NCI-H1694 (cell line): ENCODE data around the gene MYH11.

Source experiments
- DNase-seq: peaks from one replicate; lab custom pipeline; 2025; lab: John Stamatoyannopoulos, UW

Gene MYH11

GRCh38 chr16:15777533-15778203 is 79.2 kb downstream of the MYH11 start:
- DNase-seq: peak; percentile 48

- DNase-seq: no peak
These were observed 80.3 kb downstream of the MYH11 start for GRCh38 chr16:15776572-15776971.

GRCh38 chr16:15775663-15776304 is 81.0 kb downstream of the MYH11 start:
- no peak for DNase-seq

- no peak for DNase-seq
These were observed 81.6 kb downstream of the MYH11 start for GRCh38 chr16:15775209-15775608.

- DNase-seq: no peak
These were observed 82.9 kb downstream of the MYH11 start for GRCh38 chr16:15773968-15774367.

- no peak for DNase-seq
These were observed 84.1 kb downstream of the MYH11 start for GRCh38 chr16:15772579-15773293.

- DNase-seq: no peak
These were observed 85.1 kb downstream of the MYH11 start for GRCh38 chr16:15771694-15772093.

GRCh38 chr16:15770512-15770911 is 86.3 kb downstream of the MYH11 start:
- no peak for DNase-seq

GRCh38 chr16:15770107-15770506 is 86.7 kb downstream of the MYH11 start:
- DNase-seq: no peak

- no peak for DNase-seq
These were observed 87.6 kb downstream of the MYH11 start for GRCh38 chr16:15769239-15769638.

GRCh38 chr16:15768201-15768600 is 88.6 kb downstream of the MYH11 start:
- DNase-seq: no peak

- DNase-seq: no peak
These were observed 89.9 kb downstream of the MYH11 start for GRCh38 chr16:15766918-15767317.

GRCh38 chr16:15765880-15766279 is 90.9 kb downstream of the MYH11 start:
- peak; percentile 14 for DNase-seq

GRCh38 chr16:15765116-15765515 is 91.7 kb downstream of the MYH11 start:
- DNase-seq: no peak

- DNase-seq: no peak
These were observed 92.7 kb downstream of the MYH11 start for GRCh38 chr16:15764112-15764511.

GRCh38 chr16:15760129-15760528 is 96.7 kb downstream of the MYH11 start:
- DNase-seq: no peak

- no peak for DNase-seq
These were observed 97.8 kb downstream of the MYH11 start for GRCh38 chr16:15759070-15759469.

- no peak for DNase-seq
These were observed 99.1 kb downstream of the MYH11 start for GRCh38 chr16:15757630-15758251.

- DNase-seq: no peak
These were observed 99.8 kb downstream of the MYH11 start for GRCh38 chr16:15757077-15757386.

GRCh38 chr16:15754821-15755534 is 101.8 kb downstream of the MYH11 start:
- no peak for DNase-seq

- DNase-seq: no peak
These were observed 103.9 kb downstream of the MYH11 start for GRCh38 chr16:15752717-15753488.

GRCh38 chr16:15751940-15752339 is 104.9 kb downstream of the MYH11 start:
- no peak for DNase-seq
